NB4 (cell line): ENCODE data around the gene OR4B1.

Source experiments
- MYC ChIP-seq: IDR thresholded peaks from 2 replicates; pipeline ENCODE4 v1.6.1; 2011; ENCODE audit warnings: low read depth, low read length
- POLR2A ChIP-seq: IDR thresholded peaks from 2 replicates; pipeline ENCODE4 v1.6.1; 2011; ENCODE audit warnings: mild to moderate bottlenecking; ENCODE audit not compliant: insufficient read length; ENCODE audit errors: extremely low read depth
- TF ChIP-seq, protein P1 (sequence below): IDR thresholded peaks from one replicate; pipeline ENCODE4 v1.5.1; 2012; ENCODE audit warnings: low read depth, low read length
- TF ChIP-seq, protein P2 (sequence below): IDR thresholded peaks from 2 replicates; pipeline ENCODE4 v1.6.1; 2011; ENCODE audit warnings: low read depth, low read length

DNA sequence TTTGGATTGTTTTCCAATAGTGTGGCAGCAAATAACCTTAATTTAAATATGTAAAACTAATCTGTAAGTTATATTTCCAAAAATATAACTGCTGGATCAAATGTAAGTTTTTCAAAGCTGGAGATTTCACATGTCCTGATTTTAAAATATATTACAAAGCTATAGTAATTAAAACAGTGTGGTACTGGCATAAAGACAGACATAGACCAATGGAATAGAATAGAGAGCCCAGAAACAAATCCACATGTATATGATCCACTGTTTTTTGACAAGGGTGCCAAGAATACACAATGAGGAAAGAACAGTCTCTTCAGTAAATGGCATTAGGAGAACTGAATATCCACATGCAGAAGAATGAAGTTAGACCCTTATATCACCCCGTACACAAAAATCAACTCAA, 32.3 kb downstream of the OR4B1 start:
- TF ChIP-seq, protein P1, sequence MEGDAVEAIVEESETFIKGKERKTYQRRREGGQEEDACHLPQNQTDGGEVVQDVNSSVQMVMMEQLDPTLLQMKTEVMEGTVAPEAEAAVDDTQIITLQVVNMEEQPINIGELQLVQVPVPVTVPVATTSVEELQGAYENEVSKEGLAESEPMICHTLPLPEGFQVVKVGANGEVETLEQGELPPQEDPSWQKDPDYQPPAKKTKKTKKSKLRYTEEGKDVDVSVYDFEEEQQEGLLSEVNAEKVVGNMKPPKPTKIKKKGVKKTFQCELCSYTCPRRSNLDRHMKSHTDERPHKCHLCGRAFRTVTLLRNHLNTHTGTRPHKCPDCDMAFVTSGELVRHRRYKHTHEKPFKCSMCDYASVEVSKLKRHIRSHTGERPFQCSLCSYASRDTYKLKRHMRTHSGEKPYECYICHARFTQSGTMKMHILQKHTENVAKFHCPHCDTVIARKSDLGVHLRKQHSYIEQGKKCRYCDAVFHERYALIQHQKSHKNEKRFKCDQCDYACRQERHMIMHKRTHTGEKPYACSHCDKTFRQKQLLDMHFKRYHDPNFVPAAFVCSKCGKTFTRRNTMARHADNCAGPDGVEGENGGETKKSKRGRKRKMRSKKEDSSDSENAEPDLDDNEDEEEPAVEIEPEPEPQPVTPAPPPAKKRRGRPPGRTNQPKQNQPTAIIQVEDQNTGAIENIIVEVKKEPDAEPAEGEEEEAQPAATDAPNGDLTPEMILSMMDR = no peak
- TF ChIP-seq POLR2A = no peak
- TF ChIP-seq, protein P2, sequence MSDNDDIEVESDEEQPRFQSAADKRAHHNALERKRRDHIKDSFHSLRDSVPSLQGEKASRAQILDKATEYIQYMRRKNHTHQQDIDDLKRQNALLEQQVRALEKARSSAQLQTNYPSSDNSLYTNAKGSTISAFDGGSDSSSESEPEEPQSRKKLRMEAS = no peak
- TF ChIP-seq MYC = no peak
